ENCODE results near the gene MMP25.

MMP25 gene

GRCh38 chr16:3017344-3017743 is 29.0 kb upstream of the MMP25 start:
- no peak for TF ChIP-seq CTCF (IDR thresholded peaks at IDR 0.05; ENCODE audit: control insufficient read depth, extremely low read depth, insufficient read depth)
- H3K4me3 ChIP-seq (ENCODE audit: low read depth, low read length) = no peak overlapping the region
- no peak for DNase-seq (ENCODE audit: low read depth)

- no peak for TF ChIP-seq CTCF (IDR thresholded peaks at IDR 0.05; ENCODE audit: control insufficient read depth, extremely low read depth, insufficient read depth)
- no peak within 1 kb of the TSS for H3K4me3 ChIP-seq (ENCODE audit: low read depth, low read length)
- DNase-seq (ENCODE audit: low read depth) = no peak
These were observed 28.4 kb upstream of the MMP25 start, which contains the start of gene CLDN6 for GRCh38 chr16:3017794-3018506. TSS of gene CLDN6 (minus strand) at chr16:3018183. CDS start at chr16:3016021, 2,162 bp downstream.

GRCh38 chr16:3019594-3020246 is 26.6 kb upstream of the MMP25 start:
- no peak for TF ChIP-seq CTCF (IDR thresholded peaks at IDR 0.05; ENCODE audit: control insufficient read depth, extremely low read depth, insufficient read depth)
- DNase-seq (ENCODE audit: low read depth) = no peak
- peak overlapping the region; percentile 66 for H3K4me3 ChIP-seq (ENCODE audit: low read depth, low read length)

GRCh38 chr16:3020247-3020603 is 26.1 kb upstream of the MMP25 start, which contains the start of gene TNFRSF12A:
TSS of gene TNFRSF12A (plus strand) at chr16:3020368. CDS start at chr16:3020398, 30 bp downstream.
- H3K4me3 ChIP-seq (ENCODE audit: low read depth, low read length) = peak within 1 kb of the TSS; percentile 66
- TF ChIP-seq CTCF (IDR thresholded peaks at IDR 0.05; ENCODE audit: control insufficient read depth, extremely low read depth, insufficient read depth) = no peak
- DNase-seq (ENCODE audit: low read depth) = no peak

GRCh38 chr16:3020604-3021448 is 25.5 kb upstream of the MMP25 start:
- no peak for DNase-seq (ENCODE audit: low read depth)
- peak overlapping the region; percentile 66 for H3K4me3 ChIP-seq (ENCODE audit: low read depth, low read length)
- no peak for TF ChIP-seq CTCF (IDR thresholded peaks at IDR 0.05; ENCODE audit: control insufficient read depth, extremely low read depth, insufficient read depth)

- peak; percentile 41 for TF ChIP-seq CTCF (IDR thresholded peaks at IDR 0.05; ENCODE audit: control insufficient read depth, extremely low read depth, insufficient read depth)
- H3K4me3 ChIP-seq (ENCODE audit: low read depth, low read length) = peak overlapping the region; percentile 66
- DNase-seq (ENCODE audit: low read depth) = no peak
These were observed 24.7 kb upstream of the MMP25 start for GRCh38 chr16:3021449-3022207.
